NCI-H748 (cell line): ENCODE results near the gene RHOA.

ENCODE experiments used
- DNase-seq: peaks from one replicate; lab custom pipeline; 2025; ENCODE audit not compliant: unreplicated experiment; lab: John Stamatoyannopoulos, UW

Gene RHOA

DNA sequence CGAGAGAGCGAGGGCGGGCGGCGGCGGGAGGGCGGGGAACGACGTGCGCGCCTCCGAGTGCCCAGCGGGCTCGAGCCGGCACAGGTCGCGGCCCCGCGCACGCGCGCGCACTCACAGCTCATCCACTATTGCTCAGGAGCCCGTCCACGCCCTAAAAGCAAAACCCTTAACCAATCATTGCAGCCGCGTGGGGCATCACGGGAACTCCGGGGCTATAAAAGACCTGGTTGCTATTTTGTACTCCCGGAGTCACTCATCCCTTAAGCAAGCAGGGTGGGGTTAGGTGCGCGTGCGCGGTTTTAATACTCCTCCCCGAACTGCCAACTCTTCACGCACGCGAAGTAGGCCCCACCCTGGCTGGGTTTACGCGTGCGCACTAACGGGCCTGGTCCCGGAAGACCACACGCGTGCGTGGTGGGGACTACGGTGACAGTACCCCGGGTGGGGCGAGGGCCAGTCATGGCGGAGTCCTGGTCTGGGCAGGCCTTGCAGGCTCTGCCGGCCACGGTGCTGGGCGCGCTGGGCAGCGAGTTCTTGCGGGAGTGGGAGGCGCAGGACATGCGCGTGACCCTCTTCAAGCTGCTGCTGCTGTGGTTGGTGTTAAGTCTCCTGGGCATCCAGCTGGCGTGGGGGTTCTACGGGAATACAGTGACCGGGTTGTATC is at the start of gene RHOA, which contains the start of gene TCTA:
RHOA (minus strand) TSS at position 9 of the 664 bp plus-strand sequence. CDS start 36,387 bp downstream, outside the sequence.
TCTA (plus strand) TSS at position 456 of the 664 bp plus-strand sequence; CDS start at position 460, 4 bp downstream.
- DNase-seq = peak; percentile 99

DNA sequence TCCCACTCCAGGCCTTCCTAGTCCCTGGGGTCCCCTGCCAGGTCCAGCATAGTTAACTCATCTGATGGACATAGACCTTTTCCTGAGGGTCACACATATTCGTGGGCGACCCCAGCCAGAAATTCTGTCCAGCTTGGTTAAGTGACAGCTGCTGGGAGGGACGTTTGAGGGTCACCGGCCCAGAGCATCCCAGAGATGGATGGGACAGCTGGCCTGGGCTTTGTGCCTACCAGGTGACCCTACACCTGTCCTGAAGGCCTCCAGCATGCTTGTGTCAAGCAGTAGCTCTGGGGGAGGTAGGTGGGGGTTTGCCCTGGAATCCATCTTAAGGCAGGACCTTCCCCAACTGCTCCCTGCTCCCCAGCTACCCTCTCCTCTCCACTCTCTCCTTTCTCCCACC is 49.2 kb upstream of the RHOA start:
- DNase-seq = no peak

DNA sequence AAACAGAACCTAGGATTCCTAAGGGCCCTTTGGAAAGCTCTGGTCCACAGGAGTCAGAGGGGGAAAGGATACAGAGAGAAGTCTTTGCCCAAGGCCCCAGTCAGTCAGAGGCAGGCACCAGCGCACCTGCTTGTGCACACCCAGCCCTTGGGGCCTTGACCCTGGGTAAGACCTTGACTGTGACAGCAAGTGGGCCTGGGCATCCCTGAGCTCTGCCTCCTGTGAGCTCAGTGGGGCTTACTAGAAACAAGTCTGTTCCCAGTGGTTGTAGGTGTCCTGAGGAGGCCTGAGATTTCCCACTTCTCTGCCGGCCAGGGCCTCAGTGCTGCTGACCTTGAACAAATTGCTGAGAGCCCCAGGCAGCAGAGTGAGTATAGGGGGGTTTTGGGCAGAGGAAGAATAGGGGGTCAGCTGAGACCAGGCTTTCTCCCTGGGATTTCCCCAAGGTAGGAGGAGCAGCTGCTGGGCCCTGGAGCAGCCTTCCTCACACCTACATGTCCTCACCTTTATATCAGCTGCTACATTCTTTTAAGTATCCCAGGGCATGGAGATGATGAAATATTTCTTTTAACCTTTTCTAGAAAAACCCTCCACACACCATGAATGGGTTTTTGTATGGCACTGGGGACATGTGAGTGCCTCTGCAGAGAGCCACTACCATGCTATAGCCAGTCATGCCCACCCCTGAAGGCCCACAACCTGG is 48.6 kb upstream of the RHOA start:
- no peak for DNase-seq

DNA sequence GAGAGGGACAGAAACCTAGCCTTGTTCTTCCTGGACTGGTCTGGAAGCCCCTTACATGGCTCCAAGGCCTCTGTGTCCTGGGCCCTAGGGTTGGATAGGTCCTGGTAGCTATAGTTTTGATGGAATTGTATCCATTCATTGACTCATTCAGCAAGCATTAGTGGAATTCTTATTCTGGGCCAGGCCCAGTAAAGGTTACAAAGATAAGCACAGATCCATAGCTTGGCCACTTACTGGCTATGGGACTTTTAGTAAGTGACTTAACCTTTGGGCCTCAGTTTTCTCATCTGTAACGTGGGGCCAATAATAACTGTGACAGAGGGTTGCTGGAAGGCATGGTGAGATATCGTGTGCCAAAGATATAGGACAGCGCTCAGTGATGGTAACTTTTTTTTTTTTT is 44.7 kb upstream of the RHOA start:
- no peak for DNase-seq

DNA sequence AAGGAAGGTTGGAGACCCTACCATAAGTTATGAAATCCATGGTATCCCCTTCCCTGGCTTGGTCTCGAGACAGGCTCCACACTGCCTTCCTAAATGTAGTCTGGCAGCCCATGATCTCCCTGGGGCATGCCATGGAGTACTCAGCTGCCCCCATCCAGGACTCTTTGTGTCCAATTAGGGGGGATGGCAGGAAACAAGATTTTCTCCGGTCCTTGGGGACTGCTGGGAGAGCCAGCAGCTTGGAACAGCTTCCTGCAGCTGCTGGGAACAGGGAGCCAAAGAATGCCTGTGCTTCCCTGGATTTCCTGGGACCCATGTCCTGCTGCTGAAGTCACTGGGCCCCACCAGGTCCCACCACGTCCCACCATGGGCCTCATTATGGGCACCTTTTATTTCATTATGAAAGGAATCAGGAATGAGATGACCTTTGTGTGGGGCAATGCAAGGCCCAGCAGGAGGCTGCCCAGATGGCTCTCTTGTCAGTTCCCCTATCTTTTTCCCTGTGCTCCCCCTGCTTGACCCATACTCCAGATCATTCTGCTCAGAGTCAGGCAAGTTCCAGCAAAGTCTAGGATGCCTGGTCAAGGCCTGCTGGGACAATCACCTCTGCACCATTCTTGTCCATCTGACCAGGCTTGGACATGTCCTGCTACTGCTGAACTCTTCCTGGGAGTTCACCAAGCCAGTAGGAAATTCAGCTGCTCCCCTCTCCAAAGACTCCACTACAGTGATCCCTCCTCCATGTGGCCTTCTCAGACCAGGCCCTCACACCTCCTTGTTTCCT is 43.3 kb upstream of the RHOA start:
- DNase-seq = no peak

DNA sequence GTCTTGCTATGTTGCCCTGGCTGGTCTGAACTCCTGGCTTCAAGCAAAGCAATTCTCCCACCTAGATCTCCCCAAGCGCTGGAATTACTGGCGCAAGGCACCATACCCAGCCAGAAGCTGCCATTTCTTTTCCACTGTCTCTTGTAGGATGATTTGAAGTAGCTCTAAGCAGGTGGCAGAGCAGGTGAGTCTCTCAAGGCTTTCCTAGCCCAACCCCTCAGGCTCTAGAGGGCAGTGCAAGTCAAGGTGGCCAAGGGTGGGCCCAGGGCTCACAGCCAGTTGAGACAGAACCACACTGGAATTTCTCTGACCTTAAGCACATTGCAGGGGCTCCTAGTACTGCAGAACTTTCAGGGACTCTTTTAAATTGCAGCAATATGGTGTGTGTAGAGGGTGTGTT is 42.7 kb upstream of the RHOA start:
- peak; percentile 37 for DNase-seq

DNA sequence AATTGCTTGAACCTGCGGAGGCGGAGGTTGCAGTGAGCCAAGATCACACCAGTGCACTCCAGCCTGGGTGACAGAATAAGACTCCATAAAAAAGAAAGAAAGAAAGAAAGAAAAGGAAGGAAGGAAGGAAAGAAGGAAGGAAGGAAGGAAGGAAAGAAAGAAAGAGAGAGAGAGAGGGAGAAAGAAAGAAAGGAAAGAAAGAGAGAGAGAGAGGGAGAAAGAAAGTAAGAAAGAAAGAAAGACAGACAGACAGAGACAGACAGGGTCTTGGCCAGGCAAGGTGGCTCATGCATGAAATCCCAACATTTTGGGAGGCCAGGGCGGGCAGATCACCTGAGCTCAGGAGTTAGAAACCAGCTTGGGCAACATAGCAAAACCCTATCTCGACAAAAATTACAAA is 41.8 kb upstream of the RHOA start:
- DNase-seq = no peak

DNA sequence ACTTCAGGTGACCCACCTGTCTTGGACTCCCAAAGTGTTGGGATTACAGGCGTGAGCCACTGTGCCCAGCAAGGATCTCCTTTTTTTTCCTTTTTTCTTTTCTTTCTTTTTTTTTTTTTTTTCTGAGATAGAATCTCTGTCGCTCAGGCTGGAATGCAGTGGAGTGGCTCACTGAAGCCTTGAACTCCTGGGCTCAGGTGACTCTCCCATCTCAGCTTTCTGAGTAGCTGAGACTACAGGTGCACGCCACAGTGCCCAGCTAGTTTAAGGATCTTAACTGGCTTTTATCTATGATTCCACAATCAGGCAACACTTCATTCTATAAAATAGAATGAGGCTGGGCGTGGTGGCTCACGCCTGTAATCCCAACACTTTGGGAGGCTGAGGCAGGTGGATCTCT is 33.6 kb upstream of the RHOA start:
- no peak for DNase-seq

DNA sequence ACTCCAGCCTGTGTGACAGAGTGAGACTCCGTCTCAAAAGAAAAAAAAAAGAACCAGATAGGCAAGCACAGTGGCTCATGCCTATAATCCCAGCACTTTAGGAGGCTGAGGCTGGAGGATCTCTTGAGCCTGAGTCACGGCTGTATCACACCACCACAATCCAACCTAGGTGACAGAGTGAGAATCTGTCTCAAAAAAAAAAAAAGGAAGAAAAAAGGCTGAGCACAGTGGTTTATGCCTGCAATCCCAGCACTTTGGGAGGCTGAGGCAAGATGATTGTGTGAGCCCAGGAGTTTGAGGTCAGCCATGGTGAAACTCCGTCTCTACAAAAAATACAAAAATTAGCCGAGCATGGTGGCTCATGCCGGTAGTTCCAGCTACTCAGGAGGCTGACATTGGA is 23.0 kb upstream of the RHOA start:
- DNase-seq = no peak

DNA sequence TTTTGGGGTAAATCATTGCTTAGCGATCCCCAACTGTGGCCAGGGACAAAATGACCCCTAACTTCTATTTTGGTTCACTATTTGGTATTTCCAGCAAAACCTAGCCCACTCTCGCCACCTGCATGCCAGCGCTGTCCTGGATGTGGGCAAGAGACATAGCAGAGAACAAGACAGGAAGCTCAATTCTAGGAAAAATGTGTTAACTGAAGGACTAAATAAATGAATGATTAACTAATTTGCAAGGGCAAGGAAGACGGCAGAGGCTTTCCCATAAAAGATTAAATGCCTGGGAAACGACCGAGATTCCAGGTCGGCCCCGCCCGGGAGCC is 16.9 kb upstream of the RHOA start:
- DNase-seq = no peak

DNA sequence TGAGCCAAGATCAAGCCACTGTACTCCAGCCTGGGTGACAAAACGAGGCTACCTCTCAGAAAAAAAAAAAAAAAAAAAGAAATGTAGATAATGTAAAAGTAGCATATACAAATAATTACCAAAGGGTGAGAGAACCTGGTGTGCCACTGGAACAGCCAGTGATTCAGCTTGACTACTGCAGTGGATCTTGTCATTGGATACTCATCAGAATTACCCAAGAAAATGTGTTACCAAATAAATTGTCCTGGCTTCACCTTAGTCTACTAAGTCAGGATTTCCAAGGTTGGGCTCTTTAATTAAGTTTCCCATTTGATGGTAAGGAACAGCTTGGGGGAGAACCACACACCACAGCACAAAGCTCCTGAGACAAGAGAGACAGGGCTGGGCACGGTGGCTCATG is 15.8 kb upstream of the RHOA start:
- DNase-seq = no peak

DNA sequence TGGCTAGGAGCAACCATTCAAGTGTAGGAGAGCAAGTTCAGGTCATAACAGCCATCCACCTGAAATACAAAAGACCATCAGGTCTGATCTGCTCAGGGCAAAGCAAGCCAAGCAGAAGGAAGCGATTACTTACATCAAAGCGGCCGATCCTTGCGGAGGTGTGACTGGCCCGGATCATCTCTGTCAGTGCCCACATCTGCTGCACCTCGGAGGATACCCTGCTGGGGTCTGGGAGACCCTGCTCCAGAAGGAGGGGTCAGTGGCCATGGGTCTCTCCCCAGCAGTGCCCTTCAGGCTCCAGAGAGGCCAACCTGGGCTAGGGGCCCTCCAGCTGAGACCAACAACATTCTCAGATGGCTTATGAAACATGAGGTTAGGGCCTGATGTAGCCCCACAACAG is 13.0 kb upstream of the RHOA start:
- no peak for DNase-seq

DNA sequence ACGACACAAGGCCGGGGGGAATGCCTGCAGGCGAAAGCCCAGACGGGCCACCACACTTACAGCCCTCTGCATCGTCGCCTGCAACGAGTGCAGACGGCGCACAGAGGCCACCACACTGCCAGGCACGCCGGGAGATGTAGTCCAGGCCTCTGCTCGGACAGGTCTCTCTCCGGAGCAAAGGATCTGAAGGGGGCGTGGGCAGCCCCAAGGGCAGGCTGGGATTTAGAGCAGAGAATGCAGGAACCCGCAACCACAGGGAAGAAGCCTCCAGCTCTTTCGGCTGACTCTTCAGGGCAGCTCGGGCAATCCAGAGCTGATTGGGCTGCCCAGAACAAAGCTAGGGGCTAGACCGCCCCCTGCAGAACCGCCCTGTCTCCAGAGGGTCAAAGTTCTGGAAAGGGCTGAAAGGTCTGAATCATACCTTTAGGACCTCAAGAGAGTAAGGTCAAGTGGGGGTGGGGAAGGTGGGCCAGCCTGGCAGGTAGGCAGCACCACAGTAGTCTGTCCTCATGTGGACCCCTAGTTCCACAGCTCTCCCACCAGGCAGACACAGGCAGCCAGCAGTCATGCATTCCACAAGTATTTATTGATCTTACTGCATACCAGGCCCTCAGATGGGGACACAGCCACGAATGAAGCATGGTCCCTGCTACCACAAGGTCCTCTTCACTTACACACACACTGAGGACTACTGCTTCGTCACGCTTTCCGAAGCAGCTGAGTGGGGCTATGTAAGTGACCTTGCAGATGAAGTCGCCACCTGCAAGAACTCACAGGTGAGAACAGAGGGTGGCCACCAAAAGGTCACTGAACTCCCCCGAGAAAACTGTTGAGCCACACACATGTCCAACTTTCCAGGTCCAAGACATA is 10.8 kb upstream of the RHOA start, which contains the start of gene AMT:
AMT (minus strand) TSS at position 95 of the 870 bp plus-strand sequence; CDS start at position 72, 23 bp downstream.
- DNase-seq = no peak

DNA sequence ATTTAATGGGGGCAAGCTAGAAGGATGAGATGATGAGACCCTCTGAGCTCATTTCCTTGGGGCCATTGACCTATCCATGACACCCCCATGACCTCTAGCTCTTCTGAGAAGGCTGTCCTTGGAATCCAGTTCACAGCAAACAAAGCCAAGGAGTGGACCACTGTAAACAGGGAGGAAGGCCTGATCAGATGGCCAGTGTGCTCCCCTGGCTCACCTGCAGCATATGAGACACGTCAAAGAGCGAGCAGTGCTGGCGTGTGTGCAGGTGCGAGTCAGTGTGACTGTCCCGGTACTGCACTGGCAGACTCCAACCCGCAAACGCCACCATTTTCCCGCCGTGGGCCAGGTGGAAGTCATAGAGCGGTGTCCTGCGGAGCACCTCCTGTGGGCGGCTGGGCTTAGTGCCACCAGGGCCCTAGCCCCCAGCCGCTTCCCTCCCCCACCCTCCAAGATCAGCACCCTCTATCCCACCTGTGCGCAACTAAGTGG is 10.2 kb upstream of the RHOA start:
- DNase-seq = no peak

DNA sequence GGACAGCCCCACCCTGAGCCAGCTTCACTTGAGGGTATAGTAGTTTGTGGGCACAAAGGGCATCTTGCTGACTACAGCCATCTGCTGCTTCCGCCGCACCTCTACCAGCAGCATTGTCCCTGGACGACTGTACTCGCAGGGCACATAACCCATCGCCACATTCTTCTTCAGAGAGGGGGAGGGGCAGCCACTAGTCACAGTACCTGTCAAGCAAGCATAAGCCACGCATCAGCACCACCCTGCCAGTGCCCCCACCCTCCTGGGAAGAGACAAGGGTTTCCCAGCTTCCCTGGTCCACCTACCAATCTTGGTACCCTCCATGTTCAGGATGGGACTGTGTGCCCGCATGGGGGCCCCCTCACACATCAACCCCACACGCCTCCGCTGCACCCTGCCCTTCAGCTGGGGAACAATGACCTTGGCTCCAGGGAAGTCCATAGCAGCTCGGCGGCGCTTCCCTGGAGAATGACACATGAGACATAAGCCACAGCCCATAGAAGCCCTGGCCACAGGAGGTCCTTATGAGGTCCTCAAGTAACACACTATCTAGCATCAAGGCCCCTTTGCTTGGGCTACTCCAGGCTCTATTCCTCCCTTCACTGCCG is 5.8 kb upstream of the RHOA start:
- no peak for DNase-seq

DNA sequence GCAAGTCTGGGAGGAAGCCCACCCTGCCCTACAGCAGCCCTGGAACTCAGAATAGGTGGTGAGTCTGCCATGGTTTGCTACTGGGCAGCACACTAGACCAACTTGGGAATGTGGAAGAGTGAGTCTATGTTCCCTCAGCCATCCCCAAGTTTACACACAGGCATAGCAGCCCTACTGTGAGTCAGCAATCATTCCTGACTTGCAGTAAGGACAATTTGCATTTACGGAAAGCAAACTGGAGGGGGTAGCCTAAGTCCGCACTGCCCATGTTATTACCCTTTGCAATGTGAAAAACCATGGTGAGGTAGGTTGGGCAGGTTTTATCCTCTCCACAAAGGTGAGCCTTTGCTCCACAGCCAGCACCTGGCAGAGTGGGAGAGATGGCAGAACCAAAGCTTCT is 5.1 kb upstream of the RHOA start:
- DNase-seq = no peak

DNA sequence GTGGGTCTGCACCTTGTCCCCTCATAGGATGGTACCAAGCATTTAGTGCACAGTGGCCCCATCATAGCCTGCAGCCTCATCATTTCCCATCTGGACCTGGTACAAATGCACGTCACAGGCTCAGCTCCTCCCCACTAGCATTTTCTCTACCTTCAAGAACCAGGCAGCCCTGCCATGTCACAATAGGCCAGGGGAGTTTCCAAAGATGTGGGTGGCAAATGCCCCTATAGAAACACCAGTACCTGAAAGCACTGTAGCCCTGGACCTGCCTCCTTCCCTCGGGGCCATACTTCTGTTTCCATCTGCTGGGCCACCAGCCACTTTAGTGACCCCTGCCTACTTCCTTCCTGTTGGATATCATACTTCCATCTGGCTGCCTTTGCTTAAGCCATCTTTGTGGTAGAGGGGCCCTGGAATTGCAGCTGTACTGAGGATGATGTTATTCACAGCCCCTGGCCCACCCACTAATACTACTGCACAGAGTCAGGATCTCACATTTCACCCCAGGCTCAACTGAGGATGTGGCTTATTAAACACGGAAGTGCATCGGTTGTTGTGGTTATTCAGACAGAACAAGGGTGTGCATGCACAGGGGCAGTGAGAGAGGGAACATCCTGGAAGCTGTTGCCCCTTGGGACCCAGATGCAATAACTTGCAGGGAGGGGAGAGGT is 4.3 kb upstream of the RHOA start:
- no peak for DNase-seq

DNA sequence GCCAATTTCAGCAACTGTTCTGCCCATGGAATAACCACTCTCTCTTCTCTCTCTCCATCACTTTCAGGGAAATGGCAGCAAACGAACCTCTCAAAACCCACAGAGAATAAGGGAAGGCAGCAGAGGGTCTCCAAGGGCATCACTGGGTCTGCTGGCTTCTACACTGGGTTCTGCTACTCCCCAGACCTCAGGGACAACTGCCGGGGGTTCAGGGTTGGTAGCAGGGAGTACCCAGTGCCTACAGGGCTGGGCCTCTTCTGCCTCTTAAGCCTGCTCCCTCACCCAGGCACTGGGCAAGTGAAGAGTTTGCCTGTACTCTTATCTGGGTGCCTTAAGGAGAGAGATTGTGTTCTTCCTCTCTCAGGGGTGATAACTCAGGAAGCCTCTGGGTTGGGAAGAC is 3.0 kb upstream of the RHOA start:
- DNase-seq = no peak

DNA sequence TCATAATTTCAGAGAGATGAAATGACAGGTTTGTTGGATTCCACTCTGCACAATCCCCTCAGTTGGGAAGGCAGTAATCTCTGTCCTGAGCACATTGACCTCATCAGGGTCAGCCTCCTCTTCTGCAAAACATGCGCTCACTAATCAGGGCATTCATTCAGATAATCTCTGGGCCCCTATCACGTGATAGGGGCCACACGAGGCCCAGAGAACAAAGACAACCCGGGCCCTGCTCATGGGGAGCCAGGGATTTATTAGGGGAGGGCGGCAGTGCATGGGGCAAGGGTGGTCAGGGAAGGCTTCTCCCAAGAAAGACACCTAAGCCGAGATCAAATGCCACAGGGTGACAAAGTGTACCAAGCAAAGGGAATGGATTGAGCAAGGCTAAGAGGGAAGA is 1.6 kb upstream of the RHOA start:
- DNase-seq = no peak
